ENCODE measurements around the gene NUP54. TPM values are rescaled to one million over a fixed set of nuclear protein-coding genes. Genes with fewer than 3 reads are reported as not detected.

The NUP54 gene, protein sequence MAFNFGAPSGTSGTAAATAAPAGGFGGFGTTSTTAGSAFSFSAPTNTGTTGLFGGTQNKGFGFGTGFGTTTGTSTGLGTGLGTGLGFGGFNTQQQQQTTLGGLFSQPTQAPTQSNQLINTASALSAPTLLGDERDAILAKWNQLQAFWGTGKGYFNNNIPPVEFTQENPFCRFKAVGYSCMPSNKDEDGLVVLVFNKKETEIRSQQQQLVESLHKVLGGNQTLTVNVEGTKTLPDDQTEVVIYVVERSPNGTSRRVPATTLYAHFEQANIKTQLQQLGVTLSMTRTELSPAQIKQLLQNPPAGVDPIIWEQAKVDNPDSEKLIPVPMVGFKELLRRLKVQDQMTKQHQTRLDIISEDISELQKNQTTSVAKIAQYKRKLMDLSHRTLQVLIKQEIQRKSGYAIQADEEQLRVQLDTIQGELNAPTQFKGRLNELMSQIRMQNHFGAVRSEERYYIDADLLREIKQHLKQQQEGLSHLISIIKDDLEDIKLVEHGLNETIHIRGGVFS
- total RNA-seq, result 62.0 to 64.5 TPM (median 64.5 TPM) in 3 replicates

DNA sequence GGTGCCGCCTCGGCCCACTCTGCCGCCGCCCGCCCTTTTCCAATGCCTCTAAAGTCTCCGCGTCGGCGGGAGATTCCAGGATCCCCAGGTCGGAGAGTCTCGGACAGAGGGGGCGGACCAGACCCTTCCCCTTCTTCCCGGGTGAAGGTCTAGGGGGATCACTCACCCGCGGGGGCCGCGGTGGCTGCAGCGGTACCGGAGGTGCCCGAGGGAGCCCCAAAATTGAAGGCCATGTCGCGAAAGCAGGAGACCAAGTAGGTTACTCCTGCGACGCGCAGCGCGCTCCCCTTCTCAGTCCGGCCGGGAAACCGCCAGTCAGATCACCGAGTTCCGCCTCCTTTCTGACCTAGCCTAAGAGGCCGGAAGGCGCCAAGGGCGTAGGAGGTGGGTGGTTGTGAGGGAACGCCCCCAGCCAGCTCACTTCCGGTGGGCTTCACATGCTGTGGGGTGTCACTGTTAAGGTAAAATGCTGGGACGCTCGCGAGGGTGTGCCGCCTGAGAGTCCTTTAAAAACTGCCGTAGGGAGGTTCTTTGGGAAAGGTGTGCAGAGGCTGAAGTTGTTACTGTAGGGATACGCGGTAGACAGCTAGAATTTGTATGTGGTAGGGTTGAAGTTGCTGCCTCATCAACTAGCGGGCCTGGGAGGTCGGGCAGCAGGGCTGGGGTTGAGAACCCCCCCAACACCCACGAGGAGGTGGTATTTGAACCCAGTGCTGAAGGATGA, at the start of gene NUP54:
Gene NUP54, minus strand, starts transcription at position 256 of the 724 bp plus-strand sequence. Its CDS starts 23 bp downstream, at position 233.
- H3K36me3 Mint-ChIP-seq, result peaks cover 7% of the 10 kb centered on the region
- TF ChIP-seq, protein P1, sequence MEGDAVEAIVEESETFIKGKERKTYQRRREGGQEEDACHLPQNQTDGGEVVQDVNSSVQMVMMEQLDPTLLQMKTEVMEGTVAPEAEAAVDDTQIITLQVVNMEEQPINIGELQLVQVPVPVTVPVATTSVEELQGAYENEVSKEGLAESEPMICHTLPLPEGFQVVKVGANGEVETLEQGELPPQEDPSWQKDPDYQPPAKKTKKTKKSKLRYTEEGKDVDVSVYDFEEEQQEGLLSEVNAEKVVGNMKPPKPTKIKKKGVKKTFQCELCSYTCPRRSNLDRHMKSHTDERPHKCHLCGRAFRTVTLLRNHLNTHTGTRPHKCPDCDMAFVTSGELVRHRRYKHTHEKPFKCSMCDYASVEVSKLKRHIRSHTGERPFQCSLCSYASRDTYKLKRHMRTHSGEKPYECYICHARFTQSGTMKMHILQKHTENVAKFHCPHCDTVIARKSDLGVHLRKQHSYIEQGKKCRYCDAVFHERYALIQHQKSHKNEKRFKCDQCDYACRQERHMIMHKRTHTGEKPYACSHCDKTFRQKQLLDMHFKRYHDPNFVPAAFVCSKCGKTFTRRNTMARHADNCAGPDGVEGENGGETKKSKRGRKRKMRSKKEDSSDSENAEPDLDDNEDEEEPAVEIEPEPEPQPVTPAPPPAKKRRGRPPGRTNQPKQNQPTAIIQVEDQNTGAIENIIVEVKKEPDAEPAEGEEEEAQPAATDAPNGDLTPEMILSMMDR (IDR thresholded peaks at IDR 0.05; ENCODE audit: unreplicated experiment), result no peak
- DNase-seq (ENCODE audit: low spot score in 2 of 2, unreplicated experiment in 2 of 2), result peak; percentile 84 to 90

DNA sequence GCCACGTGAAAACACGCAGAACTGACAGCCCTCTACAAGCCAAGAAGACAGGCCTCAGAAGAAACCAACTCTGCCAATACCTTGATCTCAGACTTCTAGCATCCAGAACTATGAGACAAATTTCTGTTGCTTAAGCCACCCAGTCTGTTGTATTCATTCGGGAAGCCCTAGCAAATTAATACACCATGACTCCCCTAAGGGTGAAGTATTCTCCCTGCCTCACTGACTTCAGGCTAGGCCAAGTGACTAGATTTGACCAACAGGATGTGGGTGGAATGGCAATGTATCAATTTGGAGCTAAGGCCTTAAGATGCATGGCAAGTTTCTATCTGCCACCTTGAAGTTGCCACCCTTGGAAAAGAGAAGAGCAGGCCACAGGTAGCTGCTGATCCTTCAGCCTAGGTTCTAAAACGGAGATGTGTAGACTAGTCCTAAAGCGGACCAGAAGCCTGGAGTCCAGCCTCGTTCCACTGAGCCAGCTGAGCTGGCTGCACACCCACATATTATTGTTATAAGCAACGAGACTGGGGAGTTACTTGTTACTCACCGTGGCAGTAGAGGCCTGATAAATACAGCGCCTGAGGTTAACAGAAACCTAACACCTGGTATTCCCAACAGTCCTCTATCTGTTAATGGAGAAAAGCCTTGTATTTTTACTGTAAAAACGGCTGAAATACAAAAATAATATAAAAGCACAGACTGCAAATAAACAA, 49.0 kb upstream of the NUP54 start:
- Mint-ChIP-seq H3K9me3 (peaks cover 5% of the 10 kb centered on the region), H3K27me3 (ENCODE audit: low read depth) (no peaks in the 10 kb centered on the region), H3K27ac (peak overlapping the region; percentile 93), H3K4me1 (peaks cover 50% of the 10 kb centered on the region), H3K4me3 (no peak overlapping the region), H3K36me3 (peaks cover 29% of the 10 kb centered on the region)
- TF ChIP-seq, protein P1 (IDR thresholded peaks at IDR 0.05; ENCODE audit: unreplicated experiment), result no peak
- DNase-seq (ENCODE audit: low spot score in 2 of 2, unreplicated experiment in 2 of 2), result no peak

More for the DNA sequence above, at the start of gene NUP54:
- H3K27me3 Mint-ChIP-seq (ENCODE audit: low read depth), result no peaks in the 10 kb centered on the region
- H3K4me1 Mint-ChIP-seq, result peaks cover 28% of the 10 kb centered on the region
- H3K4me3 Mint-ChIP-seq, result peak within 1 kb of the TSS; percentile 86
- H3K9me3 Mint-ChIP-seq, result no peaks in the 10 kb centered on the region
- H3K27ac Mint-ChIP-seq, result peak within 1 kb of the TSS; percentile 90

DNA sequence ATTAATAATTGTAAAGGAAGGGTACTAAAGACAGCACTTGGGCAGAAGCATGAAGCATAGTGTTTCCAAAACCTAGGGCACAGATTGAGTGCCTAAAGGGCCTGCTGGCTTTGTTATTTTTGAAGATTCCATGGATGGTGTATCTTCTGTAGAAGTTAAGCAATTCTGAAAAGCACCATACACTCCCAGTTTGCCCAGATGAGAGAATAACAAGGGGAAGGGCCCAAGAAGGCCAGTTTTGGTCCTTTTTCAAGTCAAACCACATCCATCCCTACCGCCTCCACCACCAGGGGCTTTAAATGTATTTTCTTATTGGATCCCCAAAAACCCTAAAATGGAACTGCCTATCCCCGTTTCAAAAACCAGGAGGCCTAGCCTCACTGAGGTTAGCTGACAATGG, 48.2 kb upstream of the NUP54 start:
- Mint-ChIP-seq H3K27me3 (ENCODE audit: low read depth) (no peaks in the 10 kb centered on the region), H3K4me1 (peaks cover 49% of the 10 kb centered on the region), H3K36me3 (peaks cover 37% of the 10 kb centered on the region), H3K27ac (peak overlapping the region; percentile 93), H3K9me3 (peaks cover 12% of the 10 kb centered on the region), H3K4me3 (no peak overlapping the region)
- DNase-seq (ENCODE audit: low spot score in 2 of 2, unreplicated experiment in 2 of 2), result no peak
- TF ChIP-seq, protein P1 (IDR thresholded peaks at IDR 0.05; ENCODE audit: unreplicated experiment), result no peak

DNA sequence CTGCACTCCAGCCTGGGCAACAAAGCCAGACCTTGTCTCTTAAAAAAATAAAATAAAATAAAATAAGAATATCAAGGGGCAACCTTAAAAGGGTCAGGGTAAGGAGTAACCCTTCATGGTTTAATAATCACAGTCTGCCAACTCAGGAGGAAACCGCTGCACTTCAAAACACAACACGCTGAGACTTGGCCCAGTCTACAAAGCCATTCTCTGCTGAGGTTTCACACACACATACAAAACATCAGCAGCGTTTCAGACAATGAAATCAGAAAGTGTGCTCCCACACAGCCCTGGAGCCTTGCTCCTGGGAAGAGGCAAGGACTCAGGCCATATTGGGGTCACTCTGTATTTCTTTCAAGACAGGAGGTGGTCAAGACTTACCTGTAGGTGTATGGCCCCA, 47.1 kb upstream of the NUP54 start:
- DNase-seq (ENCODE audit: low spot score in 2 of 2, unreplicated experiment in 2 of 2), result no peak
- peaks cover 43% of the 10 kb centered on the region for H3K36me3 Mint-ChIP-seq
- H3K27ac Mint-ChIP-seq, result peak overlapping the region; percentile 43
- TF ChIP-seq, protein P1 (IDR thresholded peaks at IDR 0.05; ENCODE audit: unreplicated experiment), result no peak
- H3K27me3 Mint-ChIP-seq (ENCODE audit: low read depth), result no peaks in the 10 kb centered on the region
- peaks cover 14% of the 10 kb centered on the region for H3K9me3 Mint-ChIP-seq
- H3K4me3 Mint-ChIP-seq, result no peak overlapping the region
- peaks cover 40% of the 10 kb centered on the region for H3K4me1 Mint-ChIP-seq

DNA sequence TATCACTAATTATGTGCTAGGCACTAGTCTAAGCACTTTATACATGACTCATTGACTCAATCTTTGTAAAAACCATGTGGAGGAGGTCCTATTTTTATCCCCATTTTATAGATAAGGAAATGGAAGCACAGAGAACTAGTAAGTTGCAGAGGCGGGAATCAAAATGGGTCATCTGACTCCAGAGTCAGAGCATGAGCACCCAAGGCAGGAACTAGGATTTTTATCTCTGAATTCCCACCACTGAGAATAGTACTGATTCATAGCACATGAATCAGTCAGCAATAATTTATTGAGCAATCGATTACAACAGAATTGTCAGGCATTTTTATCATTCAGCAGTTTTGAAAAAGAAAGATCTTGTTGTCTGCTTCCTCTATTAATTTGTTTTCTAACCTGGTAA, 46.1 kb upstream of the NUP54 start:
- Mint-ChIP-seq H3K36me3 (peaks cover 48% of the 10 kb centered on the region), H3K4me3 (no peak overlapping the region), H3K9me3 (peaks cover 14% of the 10 kb centered on the region), H3K27ac (peak overlapping the region; percentile 40), H3K4me1 (peaks cover 33% of the 10 kb centered on the region), H3K27me3 (ENCODE audit: low read depth) (no peaks in the 10 kb centered on the region)
- DNase-seq (ENCODE audit: low spot score in 2 of 2, unreplicated experiment in 2 of 2), result no peak
- TF ChIP-seq, protein P1 (IDR thresholded peaks at IDR 0.05; ENCODE audit: unreplicated experiment), result no peak
